ENCODE results near the gene CELF2.

DNA sequence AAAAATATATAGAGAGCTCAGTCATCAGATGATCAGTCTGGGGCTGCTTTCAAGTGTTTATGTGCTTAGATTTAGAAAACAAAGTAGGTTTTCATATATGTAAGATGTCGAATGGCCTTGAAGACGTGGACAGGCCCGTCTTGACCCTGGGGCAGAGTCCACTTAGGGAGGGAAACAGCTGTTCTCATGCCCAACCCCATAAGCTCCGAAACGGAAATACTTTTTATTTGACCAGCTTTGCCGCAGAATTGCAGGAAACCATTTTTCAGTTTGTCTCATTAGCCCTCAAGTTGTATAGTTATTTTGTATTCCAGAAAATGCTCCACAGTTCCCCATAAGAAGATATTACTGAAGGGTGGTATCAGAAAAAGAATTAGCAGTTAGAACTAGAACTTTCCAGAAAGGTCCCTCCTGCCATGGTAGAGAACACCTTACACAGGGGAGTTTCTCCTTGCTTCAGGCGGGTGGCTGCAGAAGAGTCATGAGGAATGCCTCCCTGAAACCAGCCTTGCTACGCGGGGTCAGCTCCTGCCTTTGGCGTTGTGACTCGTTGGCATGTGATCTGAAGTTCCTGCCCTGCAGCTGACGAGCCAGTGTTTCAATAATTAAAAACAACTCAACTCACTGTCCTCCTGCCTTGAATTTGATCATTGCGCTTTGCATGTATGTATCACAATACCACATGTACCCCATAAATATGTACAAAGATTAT is 192.7 kb downstream of the CELF2 start:
- TF ChIP-seq SMARCA5 (IDR thresholded peaks at IDR 0.05) (no peak), POLR2G (IDR thresholded peaks at IDR 0.05; ENCODE audit: low read depth, low read length) (no peak), ZNF766 (CRISPR knock-in tag; conservative IDR thresholded peaks at IDR 0.05) (no peak), POLR2A (conservative IDR thresholded peaks at IDR 0.05) (no peak), BRF1 (IDR thresholded peaks at IDR 0.05; ENCODE audit: borderline replicate concordance, extremely low read depth, insufficient read length) (no peak), JUN (IDR thresholded peaks at IDR 0.05; ENCODE audit: borderline replicate concordance, low read depth, low read length) (no peak), JUN (CRISPR knock-in tag; IDR thresholded peaks at IDR 0.05; ENCODE audit: borderline replicate concordance) (no peak), NFIC (IDR thresholded peaks at IDR 0.05) (no peak), FOS (IDR thresholded peaks at IDR 0.05; ENCODE audit: extremely low read depth, insufficient read length) (no peak)
- TF ChIP-seq, protein P1, sequence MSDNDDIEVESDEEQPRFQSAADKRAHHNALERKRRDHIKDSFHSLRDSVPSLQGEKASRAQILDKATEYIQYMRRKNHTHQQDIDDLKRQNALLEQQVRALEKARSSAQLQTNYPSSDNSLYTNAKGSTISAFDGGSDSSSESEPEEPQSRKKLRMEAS (CRISPR knock-in tag; IDR thresholded peaks at IDR 0.05) = no peak
- TF ChIP-seq, protein P2, sequence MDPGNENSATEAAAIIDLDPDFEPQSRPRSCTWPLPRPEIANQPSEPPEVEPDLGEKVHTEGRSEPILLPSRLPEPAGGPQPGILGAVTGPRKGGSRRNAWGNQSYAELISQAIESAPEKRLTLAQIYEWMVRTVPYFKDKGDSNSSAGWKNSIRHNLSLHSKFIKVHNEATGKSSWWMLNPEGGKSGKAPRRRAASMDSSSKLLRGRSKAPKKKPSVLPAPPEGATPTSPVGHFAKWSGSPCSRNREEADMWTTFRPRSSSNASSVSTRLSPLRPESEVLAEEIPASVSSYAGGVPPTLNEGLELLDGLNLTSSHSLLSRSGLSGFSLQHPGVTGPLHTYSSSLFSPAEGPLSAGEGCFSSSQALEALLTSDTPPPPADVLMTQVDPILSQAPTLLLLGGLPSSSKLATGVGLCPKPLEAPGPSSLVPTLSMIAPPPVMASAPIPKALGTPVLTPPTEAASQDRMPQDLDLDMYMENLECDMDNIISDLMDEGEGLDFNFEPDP (CRISPR knock-in tag; IDR thresholded peaks at IDR 0.05) = no peak
- TF ChIP-seq, protein P3, sequence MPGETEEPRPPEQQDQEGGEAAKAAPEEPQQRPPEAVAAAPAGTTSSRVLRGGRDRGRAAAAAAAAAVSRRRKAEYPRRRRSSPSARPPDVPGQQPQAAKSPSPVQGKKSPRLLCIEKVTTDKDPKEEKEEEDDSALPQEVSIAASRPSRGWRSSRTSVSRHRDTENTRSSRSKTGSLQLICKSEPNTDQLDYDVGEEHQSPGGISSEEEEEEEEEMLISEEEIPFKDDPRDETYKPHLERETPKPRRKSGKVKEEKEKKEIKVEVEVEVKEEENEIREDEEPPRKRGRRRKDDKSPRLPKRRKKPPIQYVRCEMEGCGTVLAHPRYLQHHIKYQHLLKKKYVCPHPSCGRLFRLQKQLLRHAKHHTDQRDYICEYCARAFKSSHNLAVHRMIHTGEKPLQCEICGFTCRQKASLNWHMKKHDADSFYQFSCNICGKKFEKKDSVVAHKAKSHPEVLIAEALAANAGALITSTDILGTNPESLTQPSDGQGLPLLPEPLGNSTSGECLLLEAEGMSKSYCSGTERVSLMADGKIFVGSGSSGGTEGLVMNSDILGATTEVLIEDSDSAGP (CRISPR knock-in tag; IDR thresholded peaks at IDR 0.05) = no peak

Measured in K562 (cell line).